ENCODE measurements around the gene PCDH17.

PCDH17 gene

GRCh38 chr13:57634839-57635165 is 3.3 kb downstream of the PCDH17 start:
- TF ChIP-seq TAF1 (IDR thresholded peaks at IDR 0.05; ENCODE audit: borderline replicate concordance, insufficient read depth, low read length) (no peak), FOXP2 (optimal IDR thresholded peaks at IDR 0.05; ENCODE audit: borderline replicate concordance, extremely low read depth, extremely low read length, insufficient read depth) (no peak), SIN3A (IDR thresholded peaks at IDR 0.05; ENCODE audit: borderline replicate concordance, insufficient read depth, low read length) (no peak), POLR2AphosphoS5 (IDR thresholded peaks at IDR 0.05; ENCODE audit: low read depth, low read length) (no peak), REST (IDR thresholded peaks at IDR 0.05; ENCODE audit: insufficient read depth in 1 of 2, low read depth in 2 of 2, low read length in 2 of 2) (no peak)

- TF ChIP-seq FOXP2 (optimal IDR thresholded peaks at IDR 0.05; ENCODE audit: borderline replicate concordance, extremely low read depth, extremely low read length, insufficient read depth) (no peak), SIN3A (IDR thresholded peaks at IDR 0.05; ENCODE audit: borderline replicate concordance, insufficient read depth, low read length) (no peak), POLR2AphosphoS5 (IDR thresholded peaks at IDR 0.05; ENCODE audit: low read depth, low read length) (no peak), REST (IDR thresholded peaks at IDR 0.05; ENCODE audit: insufficient read depth in 1 of 2, low read depth in 2 of 2, low read length in 2 of 2) (no peak), TAF1 (IDR thresholded peaks at IDR 0.05; ENCODE audit: borderline replicate concordance, insufficient read depth, low read length) (no peak)
Measured at GRCh38 chr13:57635541-57636085, 4.1 kb downstream of the PCDH17 start.

- TF ChIP-seq REST (IDR thresholded peaks at IDR 0.05; ENCODE audit: insufficient read depth in 1 of 2, low read depth in 2 of 2, low read length in 2 of 2) (no peak), FOXP2 (optimal IDR thresholded peaks at IDR 0.05; ENCODE audit: borderline replicate concordance, extremely low read depth, extremely low read length, insufficient read depth) (no peak), POLR2AphosphoS5 (IDR thresholded peaks at IDR 0.05; ENCODE audit: low read depth, low read length) (no peak), SIN3A (IDR thresholded peaks at IDR 0.05; ENCODE audit: borderline replicate concordance, insufficient read depth, low read length) (no peak), TAF1 (IDR thresholded peaks at IDR 0.05; ENCODE audit: borderline replicate concordance, insufficient read depth, low read length) (no peak)
Measured at GRCh38 chr13:57636816-57637215, 5.3 kb downstream of the PCDH17 start.

- TF ChIP-seq FOXP2 (optimal IDR thresholded peaks at IDR 0.05; ENCODE audit: borderline replicate concordance, extremely low read depth, extremely low read length, insufficient read depth) (no peak), POLR2AphosphoS5 (IDR thresholded peaks at IDR 0.05; ENCODE audit: low read depth, low read length) (no peak)
Measured at GRCh38 chr13:57637515-57637914, 6.0 kb downstream of the PCDH17 start.

GRCh38 chr13:57638186-57638890 is 6.8 kb downstream of the PCDH17 start:
- TF ChIP-seq SIN3A (IDR thresholded peaks at IDR 0.05; ENCODE audit: borderline replicate concordance, insufficient read depth, low read length), result no peak
- TF ChIP-seq REST (IDR thresholded peaks at IDR 0.05; ENCODE audit: insufficient read depth in 1 of 2, low read depth in 2 of 2, low read length in 2 of 2), result no peak
- TF ChIP-seq TAF1 (IDR thresholded peaks at IDR 0.05; ENCODE audit: borderline replicate concordance, insufficient read depth, low read length), result no peak
- no peak for TF ChIP-seq POLR2AphosphoS5 (IDR thresholded peaks at IDR 0.05; ENCODE audit: low read depth, low read length)
- TF ChIP-seq FOXP2 (optimal IDR thresholded peaks at IDR 0.05; ENCODE audit: borderline replicate concordance, extremely low read depth, extremely low read length, insufficient read depth), result no peak

Measured in PFSK-1 (cell line).